Measurements from ENCODE around the gene SNRNP35. TPM values are rescaled to one million over a fixed set of nuclear protein-coding genes. Genes with fewer than 3 reads are reported as not detected.
A peak's percentile ranks its signal among the peaks of the same experiment; 100 is the strongest.

The SNRNP35 gene
- total and polyA plus RNA-seq, 4 donors, result 19.3 to 67.0 (median 20.5) TPM

GRCh38 chr12:123445388-123446332 is 12.3 kb upstream of the SNRNP35 start:
- Histone ChIP-seq H3K36me3 (ENCODE audit: control insufficient read depth in 4 of 4, insufficient read depth in 4 of 4, low read length in 4 of 4) (no peaks in the 10 kb centered on the region), H3K4me3 (no peak overlapping the region), H3K27me3 (ENCODE audit: control insufficient read depth in 3 of 3, insufficient read depth in 3 of 3, low read length in 2 of 3) (no peaks in the 10 kb centered on the region), H3K27ac (ENCODE audit: low read depth in 1 of 2, low read length in 1 of 2) (peak overlapping the region; percentile 35 to 88), H3K4me1 (ENCODE audit: control insufficient read depth in 5 of 5, insufficient read depth in 5 of 5, low read length in 5 of 5) (peaks cover 0 to 15% (median 7%) of the 10 kb centered on the region in 5 donors), H3K9ac (ENCODE audit: insufficient read depth in 1 of 2, low read length in 2 of 2) (peak overlapping the region in 1 of 2 donors; percentile 59), H3K9me3 (ENCODE audit: control insufficient read depth in 4 of 4, insufficient read depth in 3 of 4, low read length in 3 of 4) (no peaks in the 10 kb centered on the region)
- WGBS, 2 donors, result 27 to 34% methylated on average over 18 of the region's 18 CpGs
- peak; percentile 68 to 89 (median 86) for DNase-seq
- TF ChIP-seq CTCF (IDR thresholded peaks at IDR 0.05; ENCODE audit: control extremely low read depth, extremely low read depth), result no peak
- peak; percentile 14 for ATAC-seq (ENCODE audit: insufficient read depth, low FRiP score)

GRCh38 chr12:123446333-123446713 is 11.6 kb upstream of the SNRNP35 start:
- no peak for TF ChIP-seq CTCF (IDR thresholded peaks at IDR 0.05; ENCODE audit: control extremely low read depth, extremely low read depth)

GRCh38 chr12:123449249-123449733 is 8.6 kb upstream of the SNRNP35 start:
- Histone ChIP-seq H3K36me3 (ENCODE audit: control insufficient read depth in 4 of 4, insufficient read depth in 4 of 4, low read length in 4 of 4) (no peaks in the 10 kb centered on the region), H3K4me3 (no peak overlapping the region), H3K27me3 (ENCODE audit: control insufficient read depth in 3 of 3, insufficient read depth in 3 of 3, low read length in 2 of 3) (no peaks in the 10 kb centered on the region), H3K27ac (ENCODE audit: low read depth in 1 of 2, low read length in 1 of 2) (peak overlapping the region in 1 of 2 donors; percentile 8), H3K4me1 (ENCODE audit: control insufficient read depth in 5 of 5, insufficient read depth in 5 of 5, low read length in 5 of 5) (peaks cover 0 to 15% (median 6%) of the 10 kb centered on the region in 5 donors), H3K9me3 (ENCODE audit: control insufficient read depth in 4 of 4, insufficient read depth in 3 of 4, low read length in 3 of 4) (no peaks in the 10 kb centered on the region), H3K9ac (ENCODE audit: insufficient read depth in 1 of 2, low read length in 2 of 2) (no peak overlapping the region)
- no peak for TF ChIP-seq CTCF (IDR thresholded peaks at IDR 0.05; ENCODE audit: control extremely low read depth, extremely low read depth)
- no peak for ATAC-seq (ENCODE audit: insufficient read depth, low FRiP score)
- WGBS, 2 donors, result 76 to 87% methylated on average over 2 of the region's 2 CpGs
- no peak for DNase-seq

More at GRCh38 chr12:123446333-123446713, 11.6 kb upstream of the SNRNP35 start:
- Histone ChIP-seq H3K27me3 (ENCODE audit: control insufficient read depth in 3 of 3, insufficient read depth in 3 of 3, low read length in 2 of 3) (no peaks in the 10 kb centered on the region), H3K4me3 (no peak overlapping the region), H3K4me1 (ENCODE audit: control insufficient read depth in 5 of 5, insufficient read depth in 5 of 5, low read length in 5 of 5) (peaks cover 0 to 15% (median 7%) of the 10 kb centered on the region in 5 donors), H3K36me3 (ENCODE audit: control insufficient read depth in 4 of 4, insufficient read depth in 4 of 4, low read length in 4 of 4) (no peaks in the 10 kb centered on the region), H3K9ac (ENCODE audit: insufficient read depth in 1 of 2, low read length in 2 of 2) (peak overlapping the region in 1 of 2 donors; percentile 40), H3K27ac (ENCODE audit: low read depth in 1 of 2, low read length in 1 of 2) (peak overlapping the region in 1 of 2 donors; percentile 88), H3K9me3 (ENCODE audit: control insufficient read depth in 4 of 4, insufficient read depth in 3 of 4, low read length in 3 of 4) (no peaks in the 10 kb centered on the region)
- 39 to 62% methylated on average over 4 of the region's 4 CpGs for WGBS, 2 donors
- ATAC-seq (ENCODE audit: insufficient read depth, low FRiP score) (no peak), DNase-seq (no peak)
